ENCODE measurements around the gene C11orf98.
"Not testable (repeated sequence)": the region's sequence is repeated elsewhere in the genome, so short reads cannot be mapped to it uniquely, and the experiment has no call there.

C11orf98 gene

GRCh38 chr11:62648967-62649364 is 16.0 kb downstream of the C11orf98 start:
- DNase-seq, result no peak

GRCh38 chr11:62648185-62648966 is 16.6 kb downstream of the C11orf98 start:
- no peak for DNase-seq

- DNase-seq, result no peak
Measured at GRCh38 chr11:62647609-62648005, 17.4 kb downstream of the C11orf98 start.

- no peak for DNase-seq
Measured at GRCh38 chr11:62646825-62647608, 18.0 kb downstream of the C11orf98 start.

- DNase-seq, result peak; percentile 96 to 99 (median 98)
Measured at GRCh38 chr11:62645946-62646824, 18.8 kb downstream of the C11orf98 start, which contains the start of gene GANAB. Gene GANAB, minus strand, starts transcription at chr11:62646613. Its CDS starts 14 bp downstream, at chr11:62646599.

- DNase-seq, result no peak
Measured at GRCh38 chr11:62645671-62645945, 19.4 kb downstream of the C11orf98 start.

GRCh38 chr11:62644220-62644619 is 20.8 kb downstream of the C11orf98 start:
- DNase-seq, result no peak

- DNase-seq, result no peak
Measured at GRCh38 chr11:62632492-62632891, 32.5 kb downstream of the C11orf98 start.

GRCh38 chr11:62627713-62628112 is 37.3 kb downstream of the C11orf98 start:
- DNase-seq, result no peak

GRCh38 chr11:62622476-62623089 is 42.4 kb downstream of the C11orf98 start:
- DNase-seq, result no peak

- DNase-seq, result peak; percentile 87 to 95 (median 90)
Measured at GRCh38 chr11:62621567-62622470, 43.2 kb downstream of the C11orf98 start, which contains the start of gene B3GAT3. Gene B3GAT3, minus strand, starts transcription at chr11:62621986. Its CDS starts 39 bp downstream, at chr11:62621947.

- DNase-seq, result no peak
Measured at GRCh38 chr11:62621027-62621566, 43.9 kb downstream of the C11orf98 start.

GRCh38 chr11:62616957-62617356 is 48.1 kb downstream of the C11orf98 start:
- not testable (repeated sequence) for DNase-seq

- no peak for DNase-seq
Measured at GRCh38 chr11:62615521-62615920, 49.5 kb downstream of the C11orf98 start.

- peak in 1 of 4 experiments; percentile 12 for DNase-seq
Measured at GRCh38 chr11:62614275-62614674, 50.7 kb downstream of the C11orf98 start.

- no peak for DNase-seq
Measured at GRCh38 chr11:62613291-62613778, 51.7 kb downstream of the C11orf98 start.

Measured in activated CD4-positive, CD25-positive, alpha-beta regulatory T cell (primary cell).